Suprapubic skin (tissue), 4 donors: Measurements from ENCODE around the gene LRIT3. TPM values are rescaled to one million over a fixed set of nuclear protein-coding genes. Genes with fewer than 3 reads are reported as not detected.

ENCODE experiments used
- DNase-seq, 2 donors: peaks; one replicate each; pipeline ENCODE4 v3.0.0-alpha.2; 2019; ENCODE audit warnings: low spot score in 2 of 2
- H3K27ac ChIP-seq: fragments of 200-600 bp; sonication (generic); one replicate; pipeline ENCODE4 v1.5.1; 2019
- H3K27me3 ChIP-seq: fragments of 200-600 bp; sonication (generic); one replicate; pipeline ENCODE4 v1.5.1; 2019
- H3K36me3 ChIP-seq: fragments of 200-600 bp; sonication (generic); one replicate; pipeline ENCODE4 v1.5.1; 2019
- H3K4me1 ChIP-seq: fragments of 200-600 bp; sonication (generic); one replicate; pipeline ENCODE4 v1.5.1; 2019
- H3K4me3 ChIP-seq: fragments of 200-600 bp; sonication (generic); one replicate; pipeline ENCODE4 v1.5.1; 2019; ENCODE audit warnings: mild to moderate bottlenecking
- H3K9me3 ChIP-seq: fragments of 200-600 bp; sonication (generic); one replicate; pipeline ENCODE4 v1.5.1; 2019
- EP300 ChIP-seq: sonication (generic); formaldehyde crosslinking; IDR thresholded peaks from one replicate; pipeline ENCODE4 v1.6.1; 2017; ENCODE audit warnings: antibody characterized with exemption
- POLR2A ChIP-seq, 2 donors: fragments of 450-650 bp; IDR thresholded peaks; one replicate each; pipeline ENCODE4 v1.6.1; 2017; ENCODE audit warnings: antibody characterized with exemption in 2 of 2, mild to moderate bottlenecking in 2 of 2, moderate library complexity in 2 of 2
- POLR2AphosphoS5 ChIP-seq, 3 donors: sonication (generic); formaldehyde crosslinking; IDR thresholded peaks; one replicate each; pipeline ENCODE4 v1.6.1; 2017; ENCODE audit warnings: antibody characterized with exemption in 3 of 3
- WGBS: methylation state at CpG from one replicate; pipeline ENCODE4 v1.1.5; 2018; 5-methylcytosine and 5-hydroxymethylcytosine counted together
- total RNA-seq, 4 donors: library from RNA; depleted of rRNA; stranded (reverse); fragments of >200 nt; gene quantifications; one replicate each; pipeline ENCODE4 v1.1.0, GENCODE V29; 2016
- TF ChIP-seq, protein P1 (sequence below), 2 donors: fragments of 200-600 bp in 1 of 2; fragments of 450-650 bp in 1 of 2; sonication (generic) in 1 of 2; IDR thresholded peaks; one replicate each; pipeline ENCODE4 v1.5.1; 2016 to 2019; ENCODE audit warnings: antibody characterized with exemption in 2 of 2, mild to moderate bottlenecking in 1 of 2, moderate library complexity in 1 of 2

The LRIT3 gene
- total RNA-seq, 4 donors from 2014 or later, result 0.15 to 2.2 (median 0.38) TPM; not detected in 1

DNA sequence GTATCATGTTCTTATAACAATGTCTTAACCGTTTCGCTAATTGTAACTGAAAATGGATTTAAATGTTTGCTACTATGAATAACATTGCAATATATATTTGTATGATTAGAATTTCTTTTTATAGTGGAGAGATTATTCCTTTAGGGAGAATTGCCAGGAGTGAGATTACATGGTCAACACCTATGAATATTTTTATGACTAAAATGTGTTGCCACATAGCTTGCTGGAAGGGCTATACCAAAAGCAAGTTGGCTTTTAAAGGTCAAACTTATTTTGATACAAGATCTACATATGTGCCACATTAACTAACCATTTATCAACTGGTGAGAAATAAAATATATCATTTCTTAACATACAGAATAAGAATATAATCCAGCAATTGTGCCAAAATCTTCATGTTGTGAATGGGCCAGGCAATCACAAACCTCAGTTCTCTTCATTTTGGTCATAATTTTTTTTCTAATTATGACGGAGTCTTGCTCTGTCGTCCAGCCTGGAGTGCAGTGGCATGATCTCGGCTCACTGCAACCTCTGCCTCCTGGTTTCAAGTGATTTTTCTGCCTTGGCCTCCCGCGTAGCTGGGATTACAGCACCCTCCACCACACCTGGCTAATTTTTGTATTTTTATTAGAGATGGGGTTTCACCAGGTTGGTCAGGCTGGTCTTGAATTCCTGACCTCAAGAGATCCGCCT, 54.8 kb downstream of the LRIT3 start:
- Histone ChIP-seq H3K27ac (no peak overlapping the region), H3K9me3 (peaks cover 3% of the 10 kb centered on the region), H3K27me3 (no peaks in the 10 kb centered on the region), H3K4me1 (no peaks in the 10 kb centered on the region), H3K4me3 (no peak overlapping the region), H3K36me3 (no peaks in the 10 kb centered on the region)
- 95% methylated on average over 8 of the region's 8 CpGs for WGBS
- no peak for DNase-seq
- TF ChIP-seq EP300 (no peak), POLR2AphosphoS5 (IDR thresholded peaks at IDR 0.05) (no peak), POLR2A (IDR thresholded peaks at IDR 0.05) (no peak)
- TF ChIP-seq, protein P1, sequence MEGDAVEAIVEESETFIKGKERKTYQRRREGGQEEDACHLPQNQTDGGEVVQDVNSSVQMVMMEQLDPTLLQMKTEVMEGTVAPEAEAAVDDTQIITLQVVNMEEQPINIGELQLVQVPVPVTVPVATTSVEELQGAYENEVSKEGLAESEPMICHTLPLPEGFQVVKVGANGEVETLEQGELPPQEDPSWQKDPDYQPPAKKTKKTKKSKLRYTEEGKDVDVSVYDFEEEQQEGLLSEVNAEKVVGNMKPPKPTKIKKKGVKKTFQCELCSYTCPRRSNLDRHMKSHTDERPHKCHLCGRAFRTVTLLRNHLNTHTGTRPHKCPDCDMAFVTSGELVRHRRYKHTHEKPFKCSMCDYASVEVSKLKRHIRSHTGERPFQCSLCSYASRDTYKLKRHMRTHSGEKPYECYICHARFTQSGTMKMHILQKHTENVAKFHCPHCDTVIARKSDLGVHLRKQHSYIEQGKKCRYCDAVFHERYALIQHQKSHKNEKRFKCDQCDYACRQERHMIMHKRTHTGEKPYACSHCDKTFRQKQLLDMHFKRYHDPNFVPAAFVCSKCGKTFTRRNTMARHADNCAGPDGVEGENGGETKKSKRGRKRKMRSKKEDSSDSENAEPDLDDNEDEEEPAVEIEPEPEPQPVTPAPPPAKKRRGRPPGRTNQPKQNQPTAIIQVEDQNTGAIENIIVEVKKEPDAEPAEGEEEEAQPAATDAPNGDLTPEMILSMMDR (IDR thresholded peaks at IDR 0.05), result no peak

DNA sequence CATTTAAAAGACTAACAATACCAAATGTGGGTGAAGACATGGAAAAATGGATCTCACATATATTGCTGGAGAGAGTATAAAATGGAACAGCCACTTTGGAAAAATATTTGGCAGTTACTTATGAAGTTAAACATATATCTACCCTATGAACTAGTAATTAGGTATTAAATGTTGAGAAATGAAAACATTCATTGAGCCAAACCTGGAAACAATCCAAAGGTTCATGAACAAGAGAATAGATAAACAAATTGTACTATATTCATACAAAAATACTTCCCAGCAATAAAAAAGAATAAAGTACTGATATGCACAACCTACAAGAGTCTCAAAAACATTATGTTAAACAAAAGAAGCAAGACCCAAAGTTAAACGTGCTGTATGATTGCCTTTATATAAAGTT, 60.8 kb downstream of the LRIT3 start:
- no peak for TF ChIP-seq POLR2A (IDR thresholded peaks at IDR 0.05)
- no peak for TF ChIP-seq EP300
- no peak for DNase-seq
- H3K36me3 ChIP-seq, result no peaks in the 10 kb centered on the region
- WGBS, result 74% methylated on average over 1 of the region's 1 CpG
- no peak overlapping the region for H3K27ac ChIP-seq
- no peak overlapping the region for H3K4me3 ChIP-seq
- no peaks in the 10 kb centered on the region for H3K9me3 ChIP-seq
- peaks cover 6% of the 10 kb centered on the region for H3K4me1 ChIP-seq
- no peaks in the 10 kb centered on the region for H3K27me3 ChIP-seq

DNA sequence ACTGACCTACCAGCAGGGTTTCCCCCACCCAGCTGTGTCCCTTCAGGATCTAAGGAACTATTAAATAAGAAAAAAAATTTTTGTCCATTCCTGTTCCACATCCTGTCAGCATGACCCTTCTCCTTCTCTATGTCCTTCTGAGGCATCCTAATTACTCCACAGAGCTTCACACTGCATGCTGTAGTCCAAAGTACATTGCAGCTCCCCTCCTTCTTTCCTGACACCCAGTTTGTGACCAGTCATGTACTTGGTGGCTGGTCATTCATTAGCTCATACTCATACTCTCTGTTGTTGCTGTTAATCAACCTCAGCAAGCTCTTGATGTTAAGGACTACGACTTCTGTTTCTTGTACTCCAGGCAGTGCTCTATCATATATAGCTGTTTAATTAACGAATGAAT, 62.3 kb downstream of the LRIT3 start:
- Histone ChIP-seq H3K4me3 (no peak overlapping the region), H3K4me1 (peaks cover 6% of the 10 kb centered on the region), H3K36me3 (no peaks in the 10 kb centered on the region), H3K27ac (no peak overlapping the region), H3K9me3 (no peaks in the 10 kb centered on the region), H3K27me3 (no peaks in the 10 kb centered on the region)
- 84% methylated on average over 2 of the region's 2 CpGs for WGBS
- no peak for TF ChIP-seq POLR2AphosphoS5 (IDR thresholded peaks at IDR 0.05)
- TF ChIP-seq, protein P1 (IDR thresholded peaks at IDR 0.05), result no peak
- no peak for TF ChIP-seq POLR2A (IDR thresholded peaks at IDR 0.05)
- no peak for TF ChIP-seq EP300
- DNase-seq, result no peak

DNA sequence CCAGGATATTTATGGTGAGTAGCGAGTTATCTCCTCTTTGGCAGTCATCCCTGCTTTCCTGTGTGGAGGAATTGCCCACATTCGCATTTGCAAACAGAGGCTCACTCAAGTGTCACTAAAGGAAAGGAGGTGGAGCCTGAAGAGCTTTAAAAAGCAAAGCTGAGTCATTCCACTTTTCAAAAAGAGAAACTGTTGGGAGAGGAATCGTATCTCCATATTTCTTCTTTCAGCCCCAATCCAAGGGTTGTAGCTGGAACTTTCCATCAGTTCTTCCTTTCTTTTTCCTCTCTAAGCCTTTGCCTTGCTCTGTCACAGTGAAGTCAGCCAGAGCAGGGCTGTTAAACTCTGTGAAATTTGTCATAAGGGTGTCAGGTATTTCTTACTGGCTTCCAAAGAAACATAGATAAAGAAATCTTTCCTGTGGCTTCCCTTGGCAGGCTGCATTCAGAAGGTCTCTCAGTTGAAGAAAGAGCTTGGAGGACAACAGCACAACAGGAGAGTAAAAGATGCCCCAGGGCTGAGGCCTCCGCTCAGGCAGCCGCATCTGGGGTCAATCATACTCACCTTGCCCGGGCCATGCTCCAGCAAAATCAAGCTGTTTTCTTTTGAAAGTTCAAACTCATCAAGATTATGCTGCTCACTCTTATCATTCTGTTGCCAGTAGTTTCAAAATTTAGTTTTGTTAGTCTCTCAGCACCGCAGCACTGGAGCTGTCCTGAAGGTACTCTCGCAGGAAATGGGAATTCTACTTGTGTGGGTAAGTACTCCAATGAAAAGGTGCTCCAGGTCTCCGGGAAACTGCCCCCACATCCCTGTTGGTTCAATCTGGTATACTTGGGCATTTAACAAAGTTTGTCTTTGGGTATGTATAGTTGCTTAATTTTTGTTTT, 65.0 kb downstream of the LRIT3 start, which contains the start of gene EGF:
EGF (plus strand) TSS at position 178 of the 890 bp plus-strand sequence; CDS start at position 631, 453 bp downstream.
- WGBS, result 53% methylated on average over 9 of the region's 9 CpGs
- peaks cover 6% of the 10 kb centered on the region for H3K4me1 ChIP-seq
- TF ChIP-seq POLR2A (IDR thresholded peaks at IDR 0.05), result no peak
- TF ChIP-seq POLR2AphosphoS5 (IDR thresholded peaks at IDR 0.05), result no peak
- TF ChIP-seq, protein P1 (IDR thresholded peaks at IDR 0.05), result no peak
- no peak for TF ChIP-seq EP300
- no peaks in the 10 kb centered on the region for H3K9me3 ChIP-seq
- no peak within 1 kb of the TSS for H3K4me3 ChIP-seq
- no peaks in the 10 kb centered on the region for H3K36me3 ChIP-seq
- H3K27me3 ChIP-seq, result no peaks in the 10 kb centered on the region
- DNase-seq, result no peak
- no peak within 1 kb of the TSS for H3K27ac ChIP-seq

DNA sequence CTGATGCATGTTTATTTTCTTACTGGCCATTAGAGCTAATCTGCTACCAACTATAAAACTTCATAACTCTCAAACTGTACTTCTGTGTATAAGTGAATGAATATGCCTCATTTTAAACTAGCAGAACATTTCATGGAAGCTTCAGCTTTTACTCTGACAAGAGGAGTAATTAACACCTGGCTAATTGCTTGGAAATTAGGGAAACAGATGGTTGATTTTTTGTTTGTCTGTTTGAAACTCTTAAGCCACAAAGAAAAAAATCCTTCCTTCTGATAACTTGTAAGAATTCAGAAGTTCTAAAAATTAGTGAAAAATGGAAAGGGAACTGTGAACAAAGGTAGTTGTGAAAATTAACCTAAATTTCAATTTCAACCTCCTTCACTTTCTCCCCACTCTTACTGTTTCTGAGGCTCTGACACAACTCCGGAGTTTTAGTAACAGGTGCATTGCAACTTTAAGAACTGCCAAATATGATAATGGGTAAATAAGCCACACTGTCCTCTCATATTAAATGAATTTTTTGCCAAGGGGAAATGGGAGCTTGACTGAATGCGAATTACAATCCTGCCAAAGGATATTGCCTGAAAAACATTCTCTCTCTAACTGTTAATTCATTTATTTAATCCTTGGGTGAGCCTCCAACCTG, 65.8 kb downstream of the LRIT3 start:
- Histone ChIP-seq H3K4me3 (no peak overlapping the region), H3K9me3 (no peaks in the 10 kb centered on the region), H3K27ac (no peak overlapping the region), H3K27me3 (no peaks in the 10 kb centered on the region), H3K36me3 (no peaks in the 10 kb centered on the region), H3K4me1 (peaks cover 6% of the 10 kb centered on the region)
- TF ChIP-seq, protein P1 (IDR thresholded peaks at IDR 0.05), result no peak
- TF ChIP-seq POLR2AphosphoS5 (IDR thresholded peaks at IDR 0.05), result no peak
- 84% methylated on average over 2 of the region's 2 CpGs for WGBS
- DNase-seq, result no peak
